Prostate gland (tissue), 2 donors: ENCODE measurements around the gene NIPSNAP3A. TPM values are rescaled to one million over a fixed set of nuclear protein-coding genes. Genes with fewer than 3 reads are reported as not detected.

ENCODE experiments used
- DNase-seq: peaks from one replicate; pipeline ENCODE4 v3.0.0-alpha.2; 2019; ENCODE audit warnings: low spot score
- H3K27ac ChIP-seq, 2 donors: fragments of 200-600 bp; sonication (generic); 2 replicates each; pipeline ENCODE4 v1.5.1; 2017 to 2019
- H3K27me3 ChIP-seq: fragments of 200-600 bp; sonication (generic); replicated peaks from 2 replicates; pipeline ENCODE4 v1.5.1; 2019; ENCODE audit not compliant: insufficient read depth
- H3K36me3 ChIP-seq, 2 donors: fragments of 200-600 bp; sonication (generic); 1 replicate in 1 of 2; 2 replicates in 1 of 2; pipeline versions ENCODE4 v1.5.1 to v1.8.1; 2017 to 2019
- H3K4me1 ChIP-seq: fragments of 200-600 bp; sonication (generic); replicated peaks from 2 replicates; pipeline ENCODE4 v1.5.1; 2019
- H3K4me3 ChIP-seq, 2 donors: fragments of 200-600 bp; sonication (generic); 2 replicates each; pipeline ENCODE4 v1.5.1; 2017 to 2019
- H3K9me3 ChIP-seq: fragments of 200-600 bp; sonication (generic); 2 replicates; pipeline ENCODE4 v1.5.1; 2017
- POLR2A ChIP-seq: fragments of 450-650 bp; IDR thresholded peaks from one replicate; pipeline ENCODE4 v1.6.1; 2016; ENCODE audit warnings: antibody characterized with exemption, mild to moderate bottlenecking
- POLR2AphosphoS5 ChIP-seq: sonication (generic); formaldehyde crosslinking; IDR thresholded peaks from one replicate; pipeline ENCODE4 v1.6.1; 2017; ENCODE audit warnings: antibody characterized with exemption
- WGBS: methylation state at CpG from one replicate; pipeline ENCODE4 v1.1.5; 2018; 5-methylcytosine and 5-hydroxymethylcytosine counted together
- intact Hi-C: fragments of 100-400 bp; cut with DNase I; formaldehyde crosslinking; loops from one replicate; pipeline ENCODE4 v1.14.2; 2022
- total RNA-seq, 2 donors: library from RNA; depleted of rRNA; stranded (reverse); fragments of >200 nt; gene quantifications; one replicate each; pipeline ENCODE4 v1.1.0, GENCODE V29; 2016
- TF ChIP-seq, protein P1 (sequence below), 4 experiments: fragments of 200-600 bp in 2 of 4; fragments of 450-650 bp in 2 of 4; sonication (generic) in 2 of 4; IDR thresholded peaks; 1 replicate in 3 of 4; 2 replicates in 1 of 4; pipeline ENCODE4 v1.5.1; 2016 to 2019; ENCODE audit warnings: antibody characterized with exemption in 4 of 4, mild to moderate bottlenecking in 2 of 4, moderate library complexity in 2 of 4

NIPSNAP3A gene
- total RNA-seq, 2 donors from 2014 or later = 14.6 to 18.8 TPM

DNA sequence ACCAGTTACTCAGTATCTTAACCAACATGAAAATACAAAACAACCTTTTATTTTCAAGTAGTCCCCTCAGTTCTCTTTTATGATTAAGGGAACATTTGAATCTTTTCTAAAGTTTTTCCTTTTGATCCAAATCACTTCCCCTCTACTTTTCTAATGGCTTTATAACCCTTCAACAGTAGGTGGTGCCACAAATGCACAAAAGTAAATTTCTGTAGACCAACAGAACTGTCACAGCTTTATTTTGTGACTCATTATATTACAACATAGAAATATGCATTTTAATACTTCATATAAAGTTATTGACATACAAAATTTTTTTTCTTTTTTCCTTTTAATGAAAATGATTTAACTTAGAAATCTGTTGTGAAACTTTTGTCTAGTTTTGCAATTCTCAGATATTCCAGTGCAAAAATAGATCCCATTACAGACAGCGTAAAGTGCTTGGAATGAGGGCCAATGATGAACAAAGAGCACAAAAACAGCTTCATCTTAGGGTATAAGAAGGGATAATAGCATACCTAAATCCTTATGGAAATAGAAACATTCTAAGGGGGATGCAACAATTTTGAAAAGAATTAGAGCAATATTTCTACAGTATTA is 33.4 kb downstream of the NIPSNAP3A start:
- WGBS = 87% methylated on average over 1 of the region's 1 CpG
- DNase-seq = no peak
- H3K27ac ChIP-seq = no peak overlapping the region
- TF ChIP-seq POLR2AphosphoS5 = no peak
- TF ChIP-seq, protein P1, sequence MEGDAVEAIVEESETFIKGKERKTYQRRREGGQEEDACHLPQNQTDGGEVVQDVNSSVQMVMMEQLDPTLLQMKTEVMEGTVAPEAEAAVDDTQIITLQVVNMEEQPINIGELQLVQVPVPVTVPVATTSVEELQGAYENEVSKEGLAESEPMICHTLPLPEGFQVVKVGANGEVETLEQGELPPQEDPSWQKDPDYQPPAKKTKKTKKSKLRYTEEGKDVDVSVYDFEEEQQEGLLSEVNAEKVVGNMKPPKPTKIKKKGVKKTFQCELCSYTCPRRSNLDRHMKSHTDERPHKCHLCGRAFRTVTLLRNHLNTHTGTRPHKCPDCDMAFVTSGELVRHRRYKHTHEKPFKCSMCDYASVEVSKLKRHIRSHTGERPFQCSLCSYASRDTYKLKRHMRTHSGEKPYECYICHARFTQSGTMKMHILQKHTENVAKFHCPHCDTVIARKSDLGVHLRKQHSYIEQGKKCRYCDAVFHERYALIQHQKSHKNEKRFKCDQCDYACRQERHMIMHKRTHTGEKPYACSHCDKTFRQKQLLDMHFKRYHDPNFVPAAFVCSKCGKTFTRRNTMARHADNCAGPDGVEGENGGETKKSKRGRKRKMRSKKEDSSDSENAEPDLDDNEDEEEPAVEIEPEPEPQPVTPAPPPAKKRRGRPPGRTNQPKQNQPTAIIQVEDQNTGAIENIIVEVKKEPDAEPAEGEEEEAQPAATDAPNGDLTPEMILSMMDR (IDR thresholded peaks at IDR 0.05) = peak in 1 of 4 experiments; percentile 22
- H3K27me3 ChIP-seq = no peaks in the 10 kb centered on the region
- peaks cover 4 to 6% of the 10 kb centered on the region in 2 donors for H3K36me3 ChIP-seq
- intact Hi-C loops = no loop called here
- no peaks in the 10 kb centered on the region for H3K9me3 ChIP-seq
- no peaks in the 10 kb centered on the region for H3K4me1 ChIP-seq
- no peak overlapping the region for H3K4me3 ChIP-seq

DNA sequence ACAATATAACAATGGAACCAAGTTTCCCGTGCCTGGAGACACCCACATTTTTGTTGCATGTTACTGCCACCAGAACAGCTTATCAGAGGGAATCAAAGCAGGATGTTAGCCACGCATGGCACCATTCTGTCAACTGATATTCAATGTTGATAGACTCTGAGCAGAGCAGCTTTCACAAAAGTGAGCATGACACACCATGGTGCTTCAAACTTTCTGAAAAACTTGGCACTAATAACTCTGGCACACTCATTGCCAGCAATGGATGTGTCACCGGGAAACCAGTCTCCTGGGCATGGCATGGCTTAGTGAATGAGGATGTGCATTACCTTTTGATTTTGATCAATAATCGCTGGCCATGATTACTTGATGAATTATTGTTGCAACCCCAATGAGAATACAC is 36.1 kb downstream of the NIPSNAP3A start:
- Histone ChIP-seq H3K4me3 (no peak overlapping the region), H3K4me1 (no peaks in the 10 kb centered on the region), H3K36me3 (peaks cover 6 to 11% of the 10 kb centered on the region in 2 donors), H3K9me3 (no peaks in the 10 kb centered on the region), H3K27me3 (no peaks in the 10 kb centered on the region), H3K27ac (no peak overlapping the region)
- intact Hi-C loops = no loop called here
- no peak for TF ChIP-seq POLR2AphosphoS5
- 87% methylated on average over 4 of the region's 4 CpGs for WGBS
- DNase-seq = no peak

DNA sequence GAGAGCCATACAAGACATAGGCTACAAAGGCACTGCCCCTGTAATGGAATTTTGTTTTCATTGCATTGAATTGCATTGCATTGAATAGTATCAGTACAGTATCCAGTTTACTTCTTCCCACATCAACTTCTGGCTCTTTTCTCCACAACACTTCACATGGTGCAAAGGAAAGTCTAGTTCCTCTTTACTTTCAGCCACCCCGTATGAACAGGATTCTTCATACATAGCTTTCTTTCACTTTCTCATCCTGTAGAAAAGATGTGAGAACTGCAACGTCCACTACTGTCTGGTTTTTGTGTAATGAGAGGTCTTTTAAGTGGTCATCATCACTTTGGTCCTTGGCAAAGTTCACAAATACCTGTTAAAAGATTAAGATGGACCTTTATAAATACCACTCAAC is 36.6 kb downstream of the NIPSNAP3A start:
- no peak for DNase-seq
- peaks cover 6 to 16% of the 10 kb centered on the region in 2 donors for H3K36me3 ChIP-seq
- intact Hi-C loops = no loop called here
- no peaks in the 10 kb centered on the region for H3K9me3 ChIP-seq
- H3K27ac ChIP-seq = no peak overlapping the region
- no peaks in the 10 kb centered on the region for H3K4me1 ChIP-seq
- TF ChIP-seq POLR2AphosphoS5 (no peak), POLR2A (no peak)
- TF ChIP-seq, protein P1 (IDR thresholded peaks at IDR 0.05) = no peak
- H3K4me3 ChIP-seq = no peak overlapping the region
- H3K27me3 ChIP-seq = no peaks in the 10 kb centered on the region
- 59% methylated on average over 2 of the region's 2 CpGs for WGBS

DNA sequence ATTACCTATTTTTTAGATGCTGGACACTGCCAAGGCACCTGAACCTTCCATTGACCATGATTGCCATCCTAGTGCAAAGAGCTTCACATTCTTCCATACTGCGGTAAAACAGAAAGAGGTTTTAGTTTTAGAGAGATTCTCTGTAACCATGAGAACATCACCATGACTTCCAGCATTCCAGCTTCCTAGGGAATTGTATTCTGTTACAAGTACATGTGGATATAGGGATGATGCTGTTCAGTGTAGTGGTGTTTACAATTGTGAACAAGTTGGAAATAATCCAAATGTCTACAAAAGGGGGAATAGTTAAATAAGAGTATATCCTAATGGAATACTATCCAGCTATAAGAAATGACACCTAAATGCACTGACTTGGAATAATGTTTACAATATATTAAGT is 38.8 kb downstream of the NIPSNAP3A start:
- no peak for TF ChIP-seq POLR2AphosphoS5
- no peak for TF ChIP-seq POLR2A
- TF ChIP-seq, protein P1 (IDR thresholded peaks at IDR 0.05) = no peak
- no peak for DNase-seq
- Histone ChIP-seq H3K4me3 (no peak overlapping the region), H3K27me3 (no peaks in the 10 kb centered on the region), H3K36me3 (peaks cover 6 to 18% of the 10 kb centered on the region in 2 donors), H3K4me1 (no peaks in the 10 kb centered on the region), H3K9me3 (no peaks in the 10 kb centered on the region), H3K27ac (no peak overlapping the region)
- intact Hi-C loops = no loop called here
- 91% methylated on average over 1 of the region's 1 CpG for WGBS

DNA sequence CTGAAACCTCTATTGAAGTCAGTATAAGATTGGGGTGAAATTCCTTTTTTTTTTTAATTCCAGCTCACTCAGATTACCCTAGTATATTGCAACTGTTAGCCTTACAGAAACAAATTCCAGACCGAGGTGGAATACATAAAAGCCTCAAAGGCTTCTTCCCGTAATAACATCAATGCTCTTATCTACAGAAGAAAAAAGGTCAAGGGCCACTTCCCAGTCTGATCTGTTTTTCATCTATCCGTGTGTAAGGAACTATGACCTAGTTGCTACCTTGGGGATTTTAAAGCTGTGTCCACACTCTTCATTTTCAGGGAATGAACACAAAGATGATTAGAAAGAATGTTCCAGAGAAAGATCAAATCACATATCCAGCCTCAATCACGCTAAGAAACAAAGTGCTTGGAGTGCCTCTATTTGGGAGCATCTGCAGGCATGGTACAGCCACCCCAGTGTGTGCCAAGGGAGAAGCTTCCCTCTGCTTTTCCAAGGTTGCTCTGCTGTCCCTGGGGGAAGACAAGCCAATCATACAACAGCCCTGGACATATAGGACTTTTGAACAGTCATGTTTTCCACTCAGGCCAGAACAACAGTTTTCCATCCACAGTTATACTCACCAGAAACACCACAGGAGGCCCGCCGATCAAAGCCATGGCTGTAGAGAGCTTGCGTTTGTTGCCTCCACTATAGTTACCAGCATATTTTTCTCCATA is 40.0 kb downstream of the NIPSNAP3A start:
- H3K27me3 ChIP-seq = no peaks in the 10 kb centered on the region
- no peak for DNase-seq
- no peak overlapping the region for H3K27ac ChIP-seq
- TF ChIP-seq POLR2AphosphoS5 (no peak), POLR2A (no peak)
- TF ChIP-seq, protein P1 (IDR thresholded peaks at IDR 0.05) = no peak
- 79% methylated on average over 7 of the region's 7 CpGs for WGBS
- peaks cover 6 to 20% of the 10 kb centered on the region in 2 donors for H3K36me3 ChIP-seq
- no peaks in the 10 kb centered on the region for H3K9me3 ChIP-seq
- intact Hi-C loops = no loop called here
- no peaks in the 10 kb centered on the region for H3K4me1 ChIP-seq
- no peak overlapping the region for H3K4me3 ChIP-seq
